GM10847 (cell line): ENCODE results near the gene LAMTOR1.
"Not testable (repeated sequence)": the region's sequence is repeated elsewhere in the genome, so short reads cannot be mapped to it uniquely, and the experiment has no call there.

Experiments used
- POLR2A ChIP-seq: IDR thresholded peaks from 2 replicates; pipeline ENCODE4 v1.6.1; 2011; ENCODE audit not compliant: insufficient read length; ENCODE audit errors: extremely low read depth

The LAMTOR1 gene

GRCh38 chr11:72102946-72103753, at the start of gene LAMTOR1:
Gene LAMTOR1, minus strand, starts transcription at chr11:72103297. Its CDS starts 73 bp downstream, at chr11:72103224.
- peak; percentile 80 for TF ChIP-seq POLR2A

DNA sequence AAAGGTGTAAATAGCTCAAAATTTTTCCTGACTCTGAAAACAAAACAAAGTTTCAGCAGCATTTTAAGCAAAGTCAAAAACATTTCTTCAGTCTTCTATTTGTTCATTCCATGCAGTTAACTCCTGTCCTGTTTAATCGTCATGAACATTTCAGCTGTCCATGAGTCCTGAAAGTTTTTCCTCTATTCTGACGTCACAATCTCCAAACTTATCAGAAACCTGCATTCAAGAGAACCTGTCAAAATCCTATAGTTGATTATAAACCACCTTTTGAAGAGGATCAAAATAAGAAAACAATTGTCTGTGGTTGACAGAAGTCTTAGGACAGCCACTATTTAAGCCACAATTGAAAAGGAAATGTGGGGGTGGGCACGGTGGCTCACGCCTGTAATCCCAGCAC, 47.8 kb upstream of the LAMTOR1 start:
- no peak for TF ChIP-seq POLR2A

GRCh38 chr11:72146625-72147024, 43.5 kb upstream of the LAMTOR1 start:
- no peak for TF ChIP-seq POLR2A

DNA sequence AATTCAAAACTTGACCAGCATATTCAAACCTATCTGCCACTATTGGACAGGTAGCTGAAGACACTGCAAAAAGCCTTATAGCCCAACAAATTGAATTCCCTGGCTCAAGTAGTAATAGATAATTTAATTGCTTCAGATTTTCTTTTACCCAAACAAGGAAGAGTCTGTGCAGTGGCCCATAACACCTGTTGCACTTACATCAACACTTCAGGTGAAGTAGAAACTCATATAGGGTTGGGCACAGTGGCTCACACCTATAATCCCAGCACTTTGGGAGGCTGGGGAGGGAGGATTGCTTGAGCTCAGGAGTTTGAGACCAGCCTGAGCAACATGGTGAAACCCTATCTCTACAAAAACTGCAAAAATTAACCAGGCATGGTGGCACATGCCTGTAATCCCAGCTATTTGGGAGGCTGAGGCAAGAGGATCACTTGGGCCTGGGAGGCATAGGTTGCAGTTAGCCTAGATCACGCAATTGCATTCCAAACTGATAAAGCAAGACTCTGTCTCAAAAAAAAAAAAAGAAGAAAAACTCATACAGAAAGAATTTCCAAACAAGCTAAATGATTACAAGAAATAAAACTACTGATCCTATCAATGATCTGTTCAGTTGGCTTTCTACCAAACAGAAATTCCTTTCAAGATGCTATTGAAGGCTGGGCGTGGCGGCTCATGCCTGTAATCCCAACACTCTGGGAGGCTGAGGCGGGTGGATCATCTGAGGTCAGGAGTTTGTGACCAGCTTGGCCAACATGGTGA, 41.9 kb upstream of the LAMTOR1 start:
- no peak for TF ChIP-seq POLR2A

DNA sequence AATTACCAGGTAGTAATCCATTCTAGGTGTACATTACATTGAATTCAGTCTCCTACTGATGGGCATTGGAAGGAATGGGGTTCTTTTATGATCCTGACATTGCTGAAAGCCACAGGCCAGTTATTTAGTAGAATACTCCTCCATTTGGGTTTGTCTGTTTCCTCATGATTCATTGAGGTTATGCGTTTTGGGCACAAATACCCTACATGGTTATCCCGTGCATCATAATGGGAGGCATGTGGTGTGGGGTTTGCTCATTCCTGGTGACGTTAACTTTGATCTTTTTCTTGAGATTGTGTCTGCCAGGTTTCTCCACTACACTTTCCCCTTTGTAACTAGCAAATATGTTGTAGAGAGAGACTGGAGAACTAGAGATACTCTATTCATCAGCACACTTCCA, 38.0 kb upstream of the LAMTOR1 start:
- TF ChIP-seq POLR2A: no peak

- no peak for TF ChIP-seq POLR2A
These were observed 37.6 kb upstream of the LAMTOR1 start for GRCh38 chr11:72140661-72141060.

DNA sequence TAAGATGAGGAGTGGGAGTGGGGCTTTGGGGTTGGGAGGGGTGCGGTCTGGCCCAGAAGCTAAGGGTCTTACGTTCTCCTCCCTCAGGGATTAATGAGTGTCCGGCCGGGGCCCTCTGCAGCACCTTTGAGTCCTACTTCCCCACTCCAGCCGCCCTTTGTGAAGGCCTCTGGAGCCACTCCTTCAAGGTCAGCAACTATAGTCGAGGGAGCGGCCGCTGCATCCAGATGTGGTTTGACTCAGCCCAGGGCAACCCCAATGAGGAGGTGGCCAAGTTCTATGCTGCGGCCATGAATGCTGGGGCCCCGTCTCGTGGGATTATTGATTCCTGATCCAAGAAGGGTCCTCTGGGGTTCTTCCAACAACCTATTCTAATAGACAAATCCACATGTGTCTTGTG, 36.4 kb upstream of the LAMTOR1 start:
- TF ChIP-seq POLR2A: no peak

DNA sequence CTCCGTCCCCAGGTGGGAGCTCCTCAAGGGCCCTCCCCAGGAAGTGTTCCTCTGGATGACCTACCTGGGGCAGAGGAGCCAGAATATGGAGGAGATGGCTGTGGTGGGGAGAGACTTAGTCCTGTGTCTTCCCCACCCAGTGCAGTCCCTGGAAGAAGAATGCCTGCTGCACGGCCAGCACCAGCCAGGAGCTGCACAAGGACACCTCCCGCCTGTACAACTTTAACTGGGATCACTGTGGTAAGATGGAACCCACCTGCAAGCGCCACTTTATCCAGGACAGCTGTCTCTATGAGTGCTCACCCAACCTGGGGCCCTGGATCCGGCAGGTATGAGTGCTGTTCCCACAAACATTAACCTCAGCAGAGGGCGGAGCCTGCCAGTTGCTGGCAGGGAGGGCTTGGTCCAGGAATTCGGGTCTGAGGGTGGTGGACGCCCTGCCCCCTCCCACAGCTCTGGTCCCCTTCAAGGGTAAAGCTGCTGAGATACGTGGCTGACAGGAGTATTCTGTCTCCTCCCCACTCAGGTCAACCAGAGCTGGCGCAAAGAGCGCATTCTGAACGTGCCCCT, 35.8 kb upstream of the LAMTOR1 start:
- TF ChIP-seq POLR2A: no peak

- TF ChIP-seq POLR2A: no peak
These were observed 33.7 kb upstream of the LAMTOR1 start for GRCh38 chr11:72136684-72137262.

GRCh38 chr11:72135891-72136683, 33.0 kb upstream of the LAMTOR1 start:
- TF ChIP-seq POLR2A: no peak

DNA sequence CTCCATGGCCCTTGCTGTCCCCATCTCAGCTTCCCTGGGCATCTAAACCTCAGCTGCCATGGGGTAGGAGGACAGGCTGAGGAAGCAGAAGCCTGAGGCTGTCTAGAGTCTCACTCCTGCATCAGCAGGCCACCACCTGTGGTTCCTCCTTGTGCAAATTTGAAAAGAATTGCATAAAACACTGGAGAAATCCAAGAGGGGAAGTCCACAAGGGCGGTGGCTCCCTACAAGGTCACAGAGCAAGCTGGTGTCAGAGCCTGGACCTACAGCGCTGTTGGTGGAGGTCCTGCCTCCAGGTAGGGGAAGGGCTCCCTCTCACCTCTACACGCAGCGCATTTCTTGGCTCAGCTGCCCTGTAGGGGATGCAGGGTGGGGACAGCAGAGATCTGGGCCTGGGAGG, 32.4 kb upstream of the LAMTOR1 start, which contains the start of gene FOLR3:
TSS of gene FOLR3 (plus strand) at position 253 of the 400 bp plus-strand sequence. CDS start 228 bp downstream, outside the sequence.
- TF ChIP-seq POLR2A: not testable (repeated sequence)

- no peak for TF ChIP-seq POLR2A
These were observed 29.5 kb upstream of the LAMTOR1 start for GRCh38 chr11:72132646-72133045.

GRCh38 chr11:72129381-72129780, 26.3 kb upstream of the LAMTOR1 start:
- TF ChIP-seq POLR2A: no peak

DNA sequence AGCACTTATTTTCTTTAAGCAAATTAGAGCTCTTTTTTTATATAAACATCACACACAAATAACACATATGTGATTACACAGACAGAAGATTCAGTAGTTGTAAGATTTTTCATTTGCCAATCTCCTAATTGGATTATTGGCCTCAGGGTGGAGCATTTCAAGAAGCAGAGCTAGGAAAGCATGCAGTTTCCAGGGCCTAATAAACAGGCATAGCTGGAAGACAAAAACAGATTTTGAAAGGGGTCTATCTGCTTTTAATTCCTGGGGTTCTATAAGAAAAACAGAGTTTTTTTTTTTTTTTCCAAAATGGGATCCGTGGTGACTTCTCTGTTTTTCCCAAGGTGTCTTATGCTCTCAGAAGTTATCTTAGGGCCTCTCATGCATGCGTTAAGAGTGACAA, 24.8 kb upstream of the LAMTOR1 start:
- TF ChIP-seq POLR2A: no peak

DNA sequence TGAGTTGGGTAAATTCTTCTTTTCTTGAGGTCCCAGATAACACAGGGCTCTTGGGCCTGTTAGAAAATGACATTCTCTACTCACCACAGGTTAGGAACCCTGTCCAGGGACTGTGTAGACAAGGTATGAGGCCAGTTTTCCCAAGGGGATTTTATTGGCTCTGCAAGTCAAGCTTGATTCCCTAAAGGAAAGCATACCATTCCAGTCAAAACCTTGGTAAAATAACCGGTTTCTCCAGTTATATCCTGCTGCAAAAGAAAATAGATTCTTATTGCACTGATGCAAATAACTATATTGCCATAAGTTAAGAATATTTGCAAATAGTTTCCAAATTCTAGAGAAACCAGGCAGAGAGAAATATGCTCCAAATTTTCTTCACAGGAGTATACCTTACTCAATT, 22.9 kb upstream of the LAMTOR1 start:
- no peak for TF ChIP-seq POLR2A
